Loucy (cell line): ENCODE measurements around the gene ATOH1.

Experiments
- EZH2phosphoT487 ChIP-seq: fragments of 200-600 bp; IDR thresholded peaks from 2 replicates; pipeline ENCODE4 v1.6.1; 2018; ENCODE audit warnings: antibody characterized with exemption, mild to moderate bottlenecking, moderate library complexity, borderline replicate concordance
- TF ChIP-seq, protein P1 (sequence below): fragments of 200-600 bp; sonication (generic); conservative IDR thresholded peaks from 2 replicates; pipeline ENCODE4 v1.5.1; 2014; ENCODE audit warnings: mild to moderate bottlenecking, antibody characterized with exemption, low read length

DNA sequence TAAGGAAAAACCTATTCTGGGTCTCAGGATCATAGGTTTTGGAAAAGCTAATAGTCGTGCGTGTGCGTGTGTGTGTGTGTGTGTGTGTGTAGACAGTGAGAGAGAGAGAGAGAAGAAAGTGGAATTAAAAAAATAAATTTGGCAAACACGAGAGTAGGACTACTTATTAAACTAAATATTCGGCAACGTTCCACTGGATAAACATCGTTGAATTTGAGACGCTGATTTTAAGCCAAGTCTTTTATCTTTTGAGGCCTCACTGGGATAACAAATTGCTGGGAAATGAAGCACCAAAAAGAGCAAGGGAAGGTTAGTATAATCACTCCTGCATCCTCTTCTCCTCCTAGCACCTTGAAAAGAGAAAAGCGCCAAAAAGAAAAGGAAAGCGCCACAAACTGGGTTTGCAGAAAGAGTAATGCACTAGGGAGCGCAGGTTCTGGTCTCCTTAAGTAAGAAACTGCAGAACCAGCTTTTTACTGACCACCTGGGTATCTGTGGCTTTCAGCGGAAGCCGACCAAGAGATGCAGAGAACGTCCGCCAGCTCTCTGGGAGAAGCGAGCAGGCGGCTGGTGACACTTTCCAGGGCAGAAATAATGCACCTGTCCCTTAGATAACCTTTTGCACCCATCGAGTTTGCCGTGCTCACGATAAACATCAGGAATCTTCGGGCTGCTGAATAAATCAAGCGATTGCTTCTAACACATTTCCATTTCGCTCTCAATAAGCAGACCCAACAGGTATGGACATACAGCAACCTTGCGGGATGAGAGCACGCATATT is 3.4 kb downstream of the ATOH1 start:
- TF ChIP-seq, protein P1, sequence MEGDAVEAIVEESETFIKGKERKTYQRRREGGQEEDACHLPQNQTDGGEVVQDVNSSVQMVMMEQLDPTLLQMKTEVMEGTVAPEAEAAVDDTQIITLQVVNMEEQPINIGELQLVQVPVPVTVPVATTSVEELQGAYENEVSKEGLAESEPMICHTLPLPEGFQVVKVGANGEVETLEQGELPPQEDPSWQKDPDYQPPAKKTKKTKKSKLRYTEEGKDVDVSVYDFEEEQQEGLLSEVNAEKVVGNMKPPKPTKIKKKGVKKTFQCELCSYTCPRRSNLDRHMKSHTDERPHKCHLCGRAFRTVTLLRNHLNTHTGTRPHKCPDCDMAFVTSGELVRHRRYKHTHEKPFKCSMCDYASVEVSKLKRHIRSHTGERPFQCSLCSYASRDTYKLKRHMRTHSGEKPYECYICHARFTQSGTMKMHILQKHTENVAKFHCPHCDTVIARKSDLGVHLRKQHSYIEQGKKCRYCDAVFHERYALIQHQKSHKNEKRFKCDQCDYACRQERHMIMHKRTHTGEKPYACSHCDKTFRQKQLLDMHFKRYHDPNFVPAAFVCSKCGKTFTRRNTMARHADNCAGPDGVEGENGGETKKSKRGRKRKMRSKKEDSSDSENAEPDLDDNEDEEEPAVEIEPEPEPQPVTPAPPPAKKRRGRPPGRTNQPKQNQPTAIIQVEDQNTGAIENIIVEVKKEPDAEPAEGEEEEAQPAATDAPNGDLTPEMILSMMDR, result no peak
- TF ChIP-seq EZH2phosphoT487, result no peak
